MM.1S (cell line): ENCODE measurements around the gene UST.

Source experiments
- CTCF ChIP-seq: fragments of 300-600 bp; sonication (generic); IDR thresholded peaks from 2 replicates; pipeline ENCODE4 v1.5.1; 2016; ENCODE audit warnings: antibody characterized with exemption, low read length, mixed read lengths
- EZH2 ChIP-seq: fragments of 300-600 bp; sonication (generic); optimal IDR thresholded peaks from 2 replicates; pipeline ENCODE3; 2017; ENCODE audit warnings: low read depth, mild to moderate bottlenecking, antibody characterized with exemption, low read length, mixed read lengths

DNA sequence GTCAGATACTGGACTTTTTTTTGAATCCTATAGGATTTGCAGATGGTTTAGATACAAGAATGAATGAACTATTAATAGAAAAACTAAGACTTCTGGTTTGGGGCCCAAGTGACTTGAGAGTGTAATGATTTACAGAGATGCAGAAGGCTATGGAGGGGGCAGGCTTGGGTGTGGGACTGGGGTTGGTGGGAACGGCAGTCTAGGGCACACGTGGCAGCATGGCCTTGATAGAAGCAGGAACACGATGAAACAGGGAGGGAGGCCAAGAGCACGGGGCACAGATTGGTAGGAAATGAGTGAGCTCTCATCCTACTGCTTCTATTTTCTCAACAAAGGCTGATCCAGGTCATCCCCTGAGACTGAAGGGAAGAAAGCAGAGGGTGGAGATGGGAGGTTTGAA lies 3.4 kb upstream of the UST start:
- TF ChIP-seq EZH2 (no peak), CTCF (no peak)
